Right lobe of liver (tissue), 6 donors: ENCODE data around the gene ZNF587. TPM values are rescaled to one million over a fixed set of nuclear protein-coding genes. Genes with fewer than 3 reads are reported as not detected.
A peak's percentile ranks its signal among the peaks of the same experiment; 100 is the strongest.
"Not testable (repeated sequence)": the region's sequence is repeated elsewhere in the genome, so short reads cannot be mapped to it uniquely, and the experiment has no call there.

Experiments used
- ATAC-seq, 4 donors: fragments of 200-7000 bp; cut with Tn5 transposase; one replicate each; pipeline ENCODE4 v1.9.1; 2020; ENCODE audit warnings: mild to moderate bottlenecking in 4 of 4, moderate library complexity in 4 of 4
- DNase-seq, 3 donors: peaks; one replicate each; pipeline ENCODE4 v3.0.0-alpha.2; 2020
- H3K27ac ChIP-seq, 3 donors: fragments of 200-600 bp; one replicate each; pipeline ENCODE4 v1.8.0; 2022
- H3K27me3 ChIP-seq, 2 donors: fragments of 200-600 bp; one replicate each; pipeline ENCODE4 v1.8.0; 2022
- H3K36me3 ChIP-seq, 4 donors: fragments of 200-600 bp; sonication (generic) in 1 of 4; one replicate each; pipeline versions ENCODE4 v1.5.1 to v1.8.0; 2017 to 2022; ENCODE audit warnings: control low read depth in 1 of 4
- H3K4me1 ChIP-seq, 4 donors: fragments of 200-600 bp; sonication (generic) in 1 of 4; one replicate each; pipeline versions ENCODE4 v1.5.1 to v1.8.0; 2017 to 2022; ENCODE audit warnings: control low read depth in 1 of 4
- H3K4me3 ChIP-seq, 3 donors: fragments of 200-600 bp; one replicate each; pipeline ENCODE4 v1.8.0; 2022
- H3K9me3 ChIP-seq, 4 donors: fragments of 200-600 bp; sonication (generic) in 1 of 4; one replicate each; pipeline versions ENCODE4 v1.5.1 to v1.8.0; 2017 to 2022; ENCODE audit warnings: control low read depth in 1 of 4
- CTCF ChIP-seq, 4 donors: fragments of 200-600 bp in 3 of 4; fragments of 450-650 bp in 1 of 4; IDR thresholded peaks; one replicate each; pipeline versions ENCODE4 v1.5.1 to v1.8.0; 2016 to 2022; ENCODE audit warnings: antibody characterized with exemption in 4 of 4, mild to moderate bottlenecking in 2 of 4
- POLR2A ChIP-seq: fragments of 450-650 bp; IDR thresholded peaks from one replicate; pipeline ENCODE4 v1.6.1; 2017; ENCODE audit warnings: antibody characterized with exemption, mild to moderate bottlenecking
- WGBS: methylation state at CpG from one replicate; pipeline ENCODE4 v1.1.6; 2018; ENCODE audit warnings: low coverage, low lambda C conversion rate; ENCODE audit not compliant: insufficient coverage; ENCODE audit errors: missing lambda C conversion rate; 5-methylcytosine and 5-hydroxymethylcytosine counted together
- intact Hi-C, 2 donors: fragments of 100-400 bp; cut with DNase I; formaldehyde crosslinking; loops; one replicate each; pipeline versions ENCODE4 v1.11.2 to v1.14.1; 2022
- total RNA-seq, 6 experiments: library from RNA; depleted of rRNA in 2 of 6; stranded (reverse); fragments of >200 nt in 2 of 6; fragmentation: NEBNext Ultra II Directional in 3 of 6; extraction: Animal tissue kit (Norgen Biotek cat#: 25700) in 3 of 6; gene quantifications; one replicate each; pipeline versions ENCODE4 v1.1.0 to v1.2.4, GENCODE V29; 2016 to 2023
- donor health status: DM: no; HTN: yes; CAD: no.
- donor health status: DM: no; HTN: no; CAD: no.
- donor health status: DM: no; HTN: no; CAD: no.
- donor health status: DM: no; HTN: yes; CAD: no.
- donor health status: DM: no; HTN: yes; CAD: no.

Gene ZNF587
- total RNA-seq, 6 experiments from 2014 or later: 5.2 to 20.2 (median 12.6) TPM

GRCh38 chr19:57888107-57888559 is 38.5 kb downstream of the ZNF587 start:
- 6% methylated on average over 8 of the region's 8 CpGs for WGBS
- DNase-seq: no peak
- intact Hi-C loops: no loop called here
- Histone ChIP-seq H3K9me3 (no peaks in the 10 kb centered on the region), H3K36me3 (no peaks in the 10 kb centered on the region), H3K4me1 (peaks cover 0 to 11% (median 0%) of the 10 kb centered on the region in 4 donors), H3K27me3 (no peaks in the 10 kb centered on the region), H3K27ac (peak overlapping the region in 1 of 3 donors; percentile 49), H3K4me3 (peak overlapping the region; percentile 54 to 87 (median 78))
- TF ChIP-seq CTCF (IDR thresholded peaks at IDR 0.05) (no peak), POLR2A (no peak)
- ATAC-seq: peak in 1 of 4 donors; percentile 24

GRCh38 chr19:57888560-57889231 is 39.0 kb downstream of the ZNF587 start, which contains the start of gene ZNF814:
Gene ZNF814, minus strand, starts transcription at chr19:57889037. Its CDS starts 235 bp downstream, at chr19:57888802.
- intact Hi-C loops: no loop called here
- peaks cover 0 to 11% (median 0%) of the 10 kb centered on the region in 4 donors for H3K4me1 ChIP-seq
- no peaks in the 10 kb centered on the region for H3K27me3 ChIP-seq
- H3K27ac ChIP-seq: peak within 1 kb of the TSS in 1 of 3 donors; percentile 49
- peak within 1 kb of the TSS; percentile 54 to 87 (median 78) for H3K4me3 ChIP-seq
- no peak for TF ChIP-seq POLR2A
- TF ChIP-seq CTCF (IDR thresholded peaks at IDR 0.05): peak; percentile 14 to 55 (median 36)
- no peaks in the 10 kb centered on the region for H3K9me3 ChIP-seq
- peak; percentile 95 to 98 (median 96) for ATAC-seq
- H3K36me3 ChIP-seq: no peaks in the 10 kb centered on the region
- DNase-seq: peak; percentile 57 to 85 (median 85)
- WGBS: 1% methylated on average over 25 of the region's 43 CpGs

DNA sequence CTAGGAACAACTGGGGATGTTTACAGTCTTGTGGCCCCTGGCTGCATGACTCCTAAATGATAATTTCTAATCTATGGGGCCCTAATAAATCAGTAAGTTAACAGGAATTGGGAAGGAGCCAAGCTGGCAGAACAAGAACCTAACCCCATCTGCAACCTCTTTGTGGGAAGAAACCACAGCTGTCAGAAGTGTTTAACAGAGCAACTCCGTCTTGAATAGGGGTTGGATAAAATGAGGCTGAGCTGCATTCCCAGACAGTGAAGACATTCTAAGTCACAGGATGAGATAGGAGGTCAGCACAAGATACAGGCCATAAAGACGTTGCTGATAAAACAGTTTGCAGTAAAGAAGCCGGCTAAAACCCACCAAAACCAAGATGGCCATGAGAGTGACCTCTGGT is 41.0 kb downstream of the ZNF587 start:
- H3K4me1 ChIP-seq: peaks cover 0 to 11% (median 0%) of the 10 kb centered on the region in 4 donors
- H3K9me3 ChIP-seq, DNase-seq, H3K27me3 ChIP-seq, H3K4me3 ChIP-seq, ATAC-seq, H3K27ac ChIP-seq, intact Hi-C loops, H3K36me3 ChIP-seq: not testable (repeated sequence)
- 87% methylated on average over 3 of the region's 3 CpGs for WGBS

GRCh38 chr19:57900311-57900710 is 50.7 kb downstream of the ZNF587 start:
- no peak overlapping the region for H3K4me3 ChIP-seq
- TF ChIP-seq POLR2A: no peak
- no peak for TF ChIP-seq CTCF (IDR thresholded peaks at IDR 0.05)
- H3K4me1 ChIP-seq: peaks cover 0 to 21% (median 6%) of the 10 kb centered on the region in 4 donors
- ATAC-seq: no peak
- intact Hi-C loops: loop anchor here in 1 of 2 donors (10.0 kb wide), 1 partner anchor 156 kb away; the partner anchor contains the start of gene ZNF776
- H3K27ac ChIP-seq: no peak overlapping the region
- DNase-seq: no peak
- no peaks in the 10 kb centered on the region for H3K9me3 ChIP-seq
- H3K27me3 ChIP-seq: no peaks in the 10 kb centered on the region
- no peaks in the 10 kb centered on the region for H3K36me3 ChIP-seq
- 81% methylated on average over 5 of the region's 5 CpGs for WGBS

GRCh38 chr19:57903618-57904184 is 54.0 kb downstream of the ZNF587 start:
- DNase-seq (peak in 1 of 3 donors; percentile 80), ATAC-seq (peak; percentile 33 to 71 (median 57))
- H3K4me3 ChIP-seq: peak overlapping the region in 2 of 3 donors; percentile 13 to 17
- WGBS: 9% methylated on average over 7 of the region's 7 CpGs
- H3K27ac ChIP-seq: peak overlapping the region in 1 of 3 donors; percentile 55
- H3K36me3 ChIP-seq: peaks cover 0 to 8% (median 2%) of the 10 kb centered on the region in 4 donors
- TF ChIP-seq CTCF (IDR thresholded peaks at IDR 0.05): no peak
- TF ChIP-seq POLR2A: no peak
- peaks cover 0 to 31% (median 6%) of the 10 kb centered on the region in 4 donors for H3K4me1 ChIP-seq
- intact Hi-C loops: loop anchor here in 1 of 2 donors (10.0 kb wide), 1 partner anchor 159 kb away; the partner anchor contains the start of gene ZNF776
- no peaks in the 10 kb centered on the region for H3K9me3 ChIP-seq
- H3K27me3 ChIP-seq: no peaks in the 10 kb centered on the region
